ENCODE results near the gene BBS9.

The BBS9 gene

GRCh38 chr7:33495207-33495606, 365.8 kb downstream of the BBS9 start:
- H3K9me3 ChIP-seq (ENCODE audit: control insufficient read depth in 2 of 2, low read length in 2 of 2) = no peaks in the 10 kb centered on the region
- no peak overlapping the region for H3K4me3 ChIP-seq (ENCODE audit: low read length in 2 of 2)
- H3K27ac ChIP-seq (ENCODE audit: low read depth in 2 of 2, low read length in 2 of 2) = no peak overlapping the region
- H3K9ac ChIP-seq (ENCODE audit: low read depth in 1 of 2, low read length in 2 of 2) = no peak overlapping the region
- no peaks in the 10 kb centered on the region for H3K27me3 ChIP-seq (ENCODE audit: control insufficient read depth in 2 of 2, insufficient read depth in 2 of 2, low read length in 2 of 2)
- H3K4me1 ChIP-seq (ENCODE audit: control insufficient read depth in 2 of 2, insufficient read depth in 2 of 2, low read length in 2 of 2) = no peaks in the 10 kb centered on the region
- no peaks in the 10 kb centered on the region for H3K36me3 ChIP-seq (ENCODE audit: control insufficient read depth in 2 of 2, insufficient read depth in 2 of 2, low read length in 2 of 2)

DNA sequence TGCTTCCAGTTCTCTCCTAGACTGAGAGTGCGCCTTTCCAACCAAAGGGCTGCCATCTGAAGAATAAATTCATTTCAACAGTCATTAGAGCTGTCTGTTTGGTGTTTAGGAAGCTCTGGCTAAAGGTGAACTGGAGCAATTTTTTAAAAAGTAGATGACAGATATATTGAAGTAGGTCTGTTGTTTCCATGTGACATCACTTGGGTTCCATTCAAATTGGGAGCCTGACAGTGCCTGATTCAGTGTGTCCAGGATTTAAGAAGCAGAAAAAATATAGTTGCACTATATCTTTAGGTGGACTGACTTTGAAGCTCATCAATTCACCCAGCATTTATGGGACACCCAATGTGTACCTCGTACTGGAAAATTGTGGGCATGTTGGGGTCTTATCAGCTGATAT, 367.7 kb downstream of the BBS9 start:
- Histone ChIP-seq H3K27ac (ENCODE audit: low read depth in 2 of 2, low read length in 2 of 2) (no peak overlapping the region), H3K9me3 (ENCODE audit: control insufficient read depth in 2 of 2, low read length in 2 of 2) (no peaks in the 10 kb centered on the region), H3K36me3 (ENCODE audit: control insufficient read depth in 2 of 2, insufficient read depth in 2 of 2, low read length in 2 of 2) (no peaks in the 10 kb centered on the region), H3K9ac (ENCODE audit: low read depth in 1 of 2, low read length in 2 of 2) (no peak overlapping the region), H3K4me1 (ENCODE audit: control insufficient read depth in 2 of 2, insufficient read depth in 2 of 2, low read length in 2 of 2) (no peaks in the 10 kb centered on the region), H3K4me3 (ENCODE audit: low read length in 2 of 2) (no peak overlapping the region), H3K27me3 (ENCODE audit: control insufficient read depth in 2 of 2, insufficient read depth in 2 of 2, low read length in 2 of 2) (no peaks in the 10 kb centered on the region)

DNA sequence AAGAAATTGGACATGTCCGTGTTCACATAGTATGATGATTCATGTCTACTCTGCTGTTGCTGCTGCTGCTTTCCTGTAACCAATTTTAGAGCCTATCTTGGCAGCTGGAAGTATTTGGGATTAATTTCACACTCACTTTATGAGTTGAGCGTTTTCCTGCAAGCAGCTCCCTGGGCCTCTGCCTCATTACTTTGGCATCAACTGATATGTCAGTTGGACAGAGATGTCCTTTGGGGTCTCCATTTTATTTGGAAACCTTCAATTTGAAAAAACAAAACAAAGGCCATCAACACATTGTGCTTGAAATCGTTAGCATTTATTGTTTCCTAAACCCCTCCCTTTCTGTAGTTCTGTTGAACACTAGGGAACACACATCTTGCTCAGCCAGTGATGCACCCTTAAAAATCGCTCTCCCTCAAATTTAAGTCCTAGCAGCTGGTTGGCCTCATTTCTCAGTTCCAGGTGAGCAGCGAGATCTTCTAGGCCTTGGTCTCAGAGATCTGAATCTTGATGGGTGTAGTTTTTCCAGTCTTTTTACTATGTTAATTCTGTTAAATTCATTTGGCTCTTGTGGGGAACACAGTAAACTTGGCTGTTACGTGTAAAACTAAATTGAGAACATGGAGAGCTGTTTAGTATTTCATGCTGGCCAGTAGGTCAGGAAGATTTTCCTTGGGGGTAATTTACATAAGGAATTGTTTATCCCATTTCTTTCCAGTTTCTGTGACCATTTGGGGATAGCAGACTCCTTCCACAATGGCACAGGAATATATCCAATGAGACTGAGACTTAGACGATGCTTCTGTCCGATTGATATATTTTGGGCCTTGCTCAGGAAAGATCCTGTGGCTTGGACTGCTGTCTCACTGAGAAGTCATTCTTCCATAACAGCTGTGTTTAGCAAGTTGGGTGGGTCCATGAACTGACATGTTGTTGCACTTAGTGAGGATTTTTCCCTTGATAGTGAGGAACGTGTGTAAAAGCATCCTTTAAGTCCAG, 371.6 kb downstream of the BBS9 start:
- no peaks in the 10 kb centered on the region for H3K36me3 ChIP-seq (ENCODE audit: control insufficient read depth in 2 of 2, insufficient read depth in 2 of 2, low read length in 2 of 2)
- H3K4me3 ChIP-seq (ENCODE audit: low read length in 2 of 2) = no peak overlapping the region
- no peaks in the 10 kb centered on the region for H3K9me3 ChIP-seq (ENCODE audit: control insufficient read depth in 2 of 2, low read length in 2 of 2)
- H3K9ac ChIP-seq (ENCODE audit: low read depth in 1 of 2, low read length in 2 of 2) = no peak overlapping the region
- H3K27ac ChIP-seq (ENCODE audit: low read depth in 2 of 2, low read length in 2 of 2) = no peak overlapping the region
- no peaks in the 10 kb centered on the region for H3K27me3 ChIP-seq (ENCODE audit: control insufficient read depth in 2 of 2, insufficient read depth in 2 of 2, low read length in 2 of 2)
- no peaks in the 10 kb centered on the region for H3K4me1 ChIP-seq (ENCODE audit: control insufficient read depth in 2 of 2, insufficient read depth in 2 of 2, low read length in 2 of 2)

GRCh38 chr7:33503014-33503413, 373.6 kb downstream of the BBS9 start:
- no peak overlapping the region for H3K9ac ChIP-seq (ENCODE audit: low read depth in 1 of 2, low read length in 2 of 2)
- H3K27ac ChIP-seq (ENCODE audit: low read depth in 2 of 2, low read length in 2 of 2) = no peak overlapping the region
- no peaks in the 10 kb centered on the region for H3K4me1 ChIP-seq (ENCODE audit: control insufficient read depth in 2 of 2, insufficient read depth in 2 of 2, low read length in 2 of 2)
- H3K9me3 ChIP-seq (ENCODE audit: control insufficient read depth in 2 of 2, low read length in 2 of 2) = no peaks in the 10 kb centered on the region
- H3K36me3 ChIP-seq (ENCODE audit: control insufficient read depth in 2 of 2, insufficient read depth in 2 of 2, low read length in 2 of 2) = no peaks in the 10 kb centered on the region
- H3K27me3 ChIP-seq (ENCODE audit: control insufficient read depth in 2 of 2, insufficient read depth in 2 of 2, low read length in 2 of 2) = no peaks in the 10 kb centered on the region
- no peak overlapping the region for H3K4me3 ChIP-seq (ENCODE audit: low read length in 2 of 2)

GRCh38 chr7:33503736-33504135, 374.4 kb downstream of the BBS9 start:
- no peaks in the 10 kb centered on the region for H3K9me3 ChIP-seq (ENCODE audit: control insufficient read depth in 2 of 2, low read length in 2 of 2)
- H3K4me3 ChIP-seq (ENCODE audit: low read length in 2 of 2) = no peak overlapping the region
- H3K4me1 ChIP-seq (ENCODE audit: control insufficient read depth in 2 of 2, insufficient read depth in 2 of 2, low read length in 2 of 2) = no peaks in the 10 kb centered on the region
- no peak overlapping the region for H3K27ac ChIP-seq (ENCODE audit: low read depth in 2 of 2, low read length in 2 of 2)
- no peak overlapping the region for H3K9ac ChIP-seq (ENCODE audit: low read depth in 1 of 2, low read length in 2 of 2)
- no peaks in the 10 kb centered on the region for H3K36me3 ChIP-seq (ENCODE audit: control insufficient read depth in 2 of 2, insufficient read depth in 2 of 2, low read length in 2 of 2)
- H3K27me3 ChIP-seq (ENCODE audit: control insufficient read depth in 2 of 2, insufficient read depth in 2 of 2, low read length in 2 of 2) = no peaks in the 10 kb centered on the region

- Histone ChIP-seq H3K9me3 (ENCODE audit: control insufficient read depth in 2 of 2, low read length in 2 of 2) (no peaks in the 10 kb centered on the region), H3K27ac (ENCODE audit: low read depth in 2 of 2, low read length in 2 of 2) (no peak overlapping the region), H3K4me3 (ENCODE audit: low read length in 2 of 2) (no peak overlapping the region)
Observed at GRCh38 chr7:33504266-33504665, 374.9 kb downstream of the BBS9 start.

GRCh38 chr7:33509206-33509605, 379.8 kb downstream of the BBS9 start:
- Histone ChIP-seq H3K4me1 (ENCODE audit: control insufficient read depth in 2 of 2, insufficient read depth in 2 of 2, low read length in 2 of 2) (no peaks in the 10 kb centered on the region), H3K27ac (ENCODE audit: low read depth in 2 of 2, low read length in 2 of 2) (no peak overlapping the region), H3K4me3 (ENCODE audit: low read length in 2 of 2) (no peak overlapping the region), H3K36me3 (ENCODE audit: control insufficient read depth in 2 of 2, insufficient read depth in 2 of 2, low read length in 2 of 2) (no peaks in the 10 kb centered on the region), H3K27me3 (ENCODE audit: control insufficient read depth in 2 of 2, insufficient read depth in 2 of 2, low read length in 2 of 2) (no peaks in the 10 kb centered on the region), H3K9me3 (ENCODE audit: control insufficient read depth in 2 of 2, low read length in 2 of 2) (no peaks in the 10 kb centered on the region), H3K9ac (ENCODE audit: low read depth in 1 of 2, low read length in 2 of 2) (no peak overlapping the region)

More at GRCh38 chr7:33504266-33504665, 374.9 kb downstream of the BBS9 start:
- no peaks in the 10 kb centered on the region for H3K27me3 ChIP-seq (ENCODE audit: control insufficient read depth in 2 of 2, insufficient read depth in 2 of 2, low read length in 2 of 2)
- H3K36me3 ChIP-seq (ENCODE audit: control insufficient read depth in 2 of 2, insufficient read depth in 2 of 2, low read length in 2 of 2) = no peaks in the 10 kb centered on the region
- no peaks in the 10 kb centered on the region for H3K4me1 ChIP-seq (ENCODE audit: control insufficient read depth in 2 of 2, insufficient read depth in 2 of 2, low read length in 2 of 2)
- H3K9ac ChIP-seq (ENCODE audit: low read depth in 1 of 2, low read length in 2 of 2) = no peak overlapping the region

DNA sequence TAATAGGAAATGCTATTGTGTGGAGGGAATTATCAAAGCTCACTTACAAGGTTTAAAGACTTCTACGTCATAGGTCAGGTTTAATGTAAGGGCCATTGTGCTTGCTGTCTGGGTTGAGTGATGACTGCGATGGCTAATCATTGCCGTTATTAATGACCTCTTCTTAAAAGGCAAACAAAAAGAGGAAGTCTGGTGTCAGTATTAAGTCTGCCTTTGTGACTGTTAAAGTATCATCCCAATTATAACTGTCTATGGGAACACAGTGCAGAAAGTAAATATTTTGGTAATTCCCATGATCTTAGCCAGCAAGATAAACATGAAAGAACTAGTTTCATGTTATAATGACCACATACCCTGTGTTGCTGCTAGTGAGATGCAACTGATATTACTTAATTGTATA, 382.4 kb downstream of the BBS9 start:
- Histone ChIP-seq H3K36me3 (ENCODE audit: control insufficient read depth in 2 of 2, insufficient read depth in 2 of 2, low read length in 2 of 2) (no peaks in the 10 kb centered on the region), H3K9ac (ENCODE audit: low read depth in 1 of 2, low read length in 2 of 2) (no peak overlapping the region), H3K27ac (ENCODE audit: low read depth in 2 of 2, low read length in 2 of 2) (no peak overlapping the region), H3K9me3 (ENCODE audit: control insufficient read depth in 2 of 2, low read length in 2 of 2) (no peaks in the 10 kb centered on the region), H3K27me3 (ENCODE audit: control insufficient read depth in 2 of 2, insufficient read depth in 2 of 2, low read length in 2 of 2) (no peaks in the 10 kb centered on the region), H3K4me3 (ENCODE audit: low read length in 2 of 2) (no peak overlapping the region), H3K4me1 (ENCODE audit: control insufficient read depth in 2 of 2, insufficient read depth in 2 of 2, low read length in 2 of 2) (no peaks in the 10 kb centered on the region)

- H3K4me1 ChIP-seq (ENCODE audit: control insufficient read depth in 2 of 2, insufficient read depth in 2 of 2, low read length in 2 of 2) = no peaks in the 10 kb centered on the region
- H3K9ac ChIP-seq (ENCODE audit: low read depth in 1 of 2, low read length in 2 of 2) = no peak overlapping the region
- no peak overlapping the region for H3K27ac ChIP-seq (ENCODE audit: low read depth in 2 of 2, low read length in 2 of 2)
- no peak overlapping the region for H3K4me3 ChIP-seq (ENCODE audit: low read length in 2 of 2)
- H3K9me3 ChIP-seq (ENCODE audit: control insufficient read depth in 2 of 2, low read length in 2 of 2) = no peaks in the 10 kb centered on the region
- H3K27me3 ChIP-seq (ENCODE audit: control insufficient read depth in 2 of 2, insufficient read depth in 2 of 2, low read length in 2 of 2) = no peaks in the 10 kb centered on the region
- H3K36me3 ChIP-seq (ENCODE audit: control insufficient read depth in 2 of 2, insufficient read depth in 2 of 2, low read length in 2 of 2) = no peaks in the 10 kb centered on the region
Observed at GRCh38 chr7:33516568-33516967, 387.2 kb downstream of the BBS9 start.

- Histone ChIP-seq H3K9ac (ENCODE audit: low read depth in 1 of 2, low read length in 2 of 2) (no peak overlapping the region), H3K36me3 (ENCODE audit: control insufficient read depth in 2 of 2, insufficient read depth in 2 of 2, low read length in 2 of 2) (no peaks in the 10 kb centered on the region), H3K27ac (ENCODE audit: low read depth in 2 of 2, low read length in 2 of 2) (no peak overlapping the region), H3K27me3 (ENCODE audit: control insufficient read depth in 2 of 2, insufficient read depth in 2 of 2, low read length in 2 of 2) (no peaks in the 10 kb centered on the region), H3K4me3 (ENCODE audit: low read length in 2 of 2) (no peak overlapping the region), H3K4me1 (ENCODE audit: control insufficient read depth in 2 of 2, insufficient read depth in 2 of 2, low read length in 2 of 2) (no peaks in the 10 kb centered on the region), H3K9me3 (ENCODE audit: control insufficient read depth in 2 of 2, low read length in 2 of 2) (no peaks in the 10 kb centered on the region)
Observed at GRCh38 chr7:33517191-33517590, 387.8 kb downstream of the BBS9 start.

All from mucosa of rectum (tissue), 2 donors.